ENCODE data around the gene MTPN.

- TF ChIP-seq EP300 (IDR thresholded peaks at IDR 0.05) (no peak), CTCF (IDR thresholded peaks at IDR 0.05) (no peak), POLR2AphosphoS5 (IDR thresholded peaks at IDR 0.05) (no peak), POLR2A (IDR thresholded peaks at IDR 0.05) (no peak)
Measured at GRCh38 chr7:135911099-135911498, 66.1 kb downstream of the MTPN start.

All from gastroesophageal sphincter (tissue), 3 donors.